ENCODE data around the gene RAB9A.
A peak's percentile ranks its signal among the peaks of the same experiment; 100 is the strongest.

Gene RAB9A

DNA sequence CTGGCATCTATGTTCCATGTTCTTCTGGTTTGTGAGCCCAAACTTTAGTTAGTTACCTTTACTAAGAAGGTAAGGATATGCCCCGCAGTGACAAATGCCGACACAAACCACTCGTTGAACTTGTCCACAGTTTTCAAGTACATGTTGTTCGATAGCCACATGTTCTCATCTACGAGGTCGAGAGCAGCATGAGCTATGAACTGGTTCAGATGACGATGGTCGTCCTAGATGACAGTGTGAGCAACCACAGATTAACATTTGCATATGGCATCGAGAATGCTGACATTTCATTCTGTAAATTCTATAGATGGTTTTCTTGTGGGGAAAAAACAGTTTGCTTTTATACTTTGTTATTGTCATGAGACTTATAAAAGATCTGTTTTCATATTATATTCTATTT is 27.5 kb downstream of the RAB9A start:
- Histone ChIP-seq H3K36me3 (replicated peaks in 1 of 2; ENCODE audit: control insufficient read depth in 2 of 2, insufficient read depth in 2 of 2, low read length in 2 of 2) (peaks cover 11 to 66% of the 10 kb centered on the region in 2 donors), H3K79me1 (ENCODE audit: low read depth, low read length) (no peaks in the 10 kb centered on the region), H3K27me3 (ENCODE audit: control insufficient read depth in 3 of 3, insufficient read depth in 3 of 3, low read depth in 1 of 3, low read length in 3 of 3) (no peaks in the 10 kb centered on the region), H2BK5ac (ENCODE audit: low read length) (no peak overlapping the region), H2AFZ (ENCODE audit: low read length) (no peak overlapping the region), H3K4me3 (ENCODE audit: low read length in 2 of 2) (no peak overlapping the region), H3K9ac (ENCODE audit: low read depth, low read length, poor library complexity) (no peak overlapping the region), H3K4me1 (ENCODE audit: control insufficient read depth in 2 of 2, insufficient read depth in 1 of 2, low read depth in 1 of 2, low read length in 2 of 2) (peaks cover 0 to 21% of the 10 kb centered on the region in 2 donors), H4K8ac (ENCODE audit: low read depth, low read length) (no peak overlapping the region), H3K23ac (ENCODE audit: low read depth, low read length, poor library complexity) (no peak overlapping the region), H2AK5ac (ENCODE audit: low read depth, low read length) (no peak overlapping the region), H3K4me2 (ENCODE audit: insufficient read depth, low read length, poor library complexity, severe bottlenecking) (no peak overlapping the region), H4K91ac (ENCODE audit: low read depth, low read length, poor library complexity) (no peak overlapping the region), H2BK15ac (ENCODE audit: low read length) (no peak overlapping the region), H2BK12ac (ENCODE audit: low read length) (no peak overlapping the region), H2BK120ac (ENCODE audit: low read depth, low read length) (no peak overlapping the region), H3K4ac (ENCODE audit: low read length) (no peak overlapping the region), H3K14ac (ENCODE audit: low read length) (no peak overlapping the region), H3K9me3 (replicated peaks in 1 of 2; ENCODE audit: control insufficient read depth in 2 of 2, insufficient read depth in 1 of 2, low read depth in 1 of 2, low read length in 2 of 2) (no peaks in the 10 kb centered on the region), H3K18ac (ENCODE audit: low read length) (no peak overlapping the region), H3K27ac (replicated peaks; ENCODE audit: low read length) (no peak overlapping the region)
- DNase-seq (ENCODE audit: low spot score): no peak
- no CpG with 5 or more reads among the region's 9 CpGs for WGBS, 2 donors (ENCODE audit: extremely low coverage in 2 of 2, insufficient read length in 2 of 2, insufficient replicate concordance in 1 of 2)

DNA sequence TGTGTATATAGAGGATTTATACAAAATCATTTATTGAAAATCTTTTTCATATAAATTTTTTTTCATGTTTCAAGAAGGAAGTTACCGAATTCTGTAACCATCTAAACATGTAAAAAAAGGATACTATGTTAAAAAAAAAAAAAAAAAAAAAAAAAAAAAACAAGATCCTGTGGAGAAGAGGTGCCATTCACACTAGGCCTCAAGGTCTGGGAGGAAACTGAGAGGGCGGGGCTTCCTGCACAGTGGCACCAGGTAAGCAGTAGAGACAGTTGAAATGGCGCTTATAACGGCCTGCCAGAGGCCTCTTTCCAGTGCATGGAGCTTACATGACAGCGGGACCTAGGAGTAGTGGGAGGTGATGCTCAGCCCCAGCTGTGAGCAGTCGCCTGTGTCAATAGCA is 28.0 kb downstream of the RAB9A start:
- H4K8ac ChIP-seq (ENCODE audit: low read depth, low read length): no peak overlapping the region

DNA sequence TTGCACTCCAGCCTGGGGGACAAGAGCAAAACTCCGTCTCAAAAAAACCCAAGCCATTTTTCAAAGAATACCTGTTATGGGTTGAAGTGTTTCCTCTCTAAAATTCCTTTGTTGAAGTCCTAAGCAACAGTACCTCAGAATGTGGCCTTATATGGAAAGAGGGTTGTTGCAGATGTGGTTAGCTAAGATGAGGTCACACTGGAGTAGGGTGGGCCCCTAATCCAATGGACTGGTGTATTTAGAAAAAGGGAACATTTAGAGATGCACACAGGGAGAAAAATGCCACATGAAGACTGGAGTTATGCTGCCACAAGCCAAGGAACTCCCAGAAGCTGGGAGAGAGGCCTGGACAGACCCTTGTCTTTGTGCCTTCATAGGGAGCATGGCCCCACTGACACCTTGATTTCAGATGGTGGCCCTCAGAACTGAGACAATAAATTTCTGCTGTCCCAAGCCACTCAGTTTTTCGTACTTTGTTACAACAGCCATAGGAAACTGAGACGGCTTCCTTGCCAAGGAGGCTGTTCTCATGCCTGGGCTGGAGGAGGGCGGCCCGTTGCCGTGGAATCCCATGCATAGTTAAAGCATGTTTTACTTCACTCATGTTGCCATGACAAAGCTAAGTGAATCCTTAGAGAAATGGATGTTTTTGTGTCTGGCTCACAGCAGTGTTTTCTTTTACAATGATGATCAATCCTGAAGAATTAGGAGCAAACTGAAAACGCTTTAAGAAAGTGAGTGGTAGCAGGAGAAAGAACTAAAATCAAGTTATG is 29.0 kb downstream of the RAB9A start:
- peak overlapping the region; percentile 58 for H2AFZ ChIP-seq (ENCODE audit: low read length)

More for the DNA sequence above, 28.0 kb downstream of the RAB9A start:
- H3K4me1 ChIP-seq (ENCODE audit: control insufficient read depth in 2 of 2, insufficient read depth in 1 of 2, low read depth in 1 of 2, low read length in 2 of 2): peaks cover 0 to 21% of the 10 kb centered on the region in 2 donors
- no peak overlapping the region for H2BK5ac ChIP-seq (ENCODE audit: low read length)
- no peak overlapping the region for H3K14ac ChIP-seq (ENCODE audit: low read length)
- no peak for DNase-seq (ENCODE audit: low spot score)
- H3K9ac ChIP-seq (ENCODE audit: low read depth, low read length, poor library complexity): no peak overlapping the region
- H3K4me2 ChIP-seq (ENCODE audit: insufficient read depth, low read length, poor library complexity, severe bottlenecking): no peak overlapping the region
- no peak overlapping the region for H3K4me3 ChIP-seq (ENCODE audit: low read length in 2 of 2)
- H2BK120ac ChIP-seq (ENCODE audit: low read depth, low read length): no peak overlapping the region
- H2BK12ac ChIP-seq (ENCODE audit: low read length): no peak overlapping the region
- H2AK5ac ChIP-seq (ENCODE audit: low read depth, low read length): no peak overlapping the region
- no peak overlapping the region for H3K18ac ChIP-seq (ENCODE audit: low read length)
- no peaks in the 10 kb centered on the region for H3K79me1 ChIP-seq (ENCODE audit: low read depth, low read length)
- no peak overlapping the region for H3K27ac ChIP-seq (replicated peaks; ENCODE audit: low read length)
- H2AFZ ChIP-seq (ENCODE audit: low read length): no peak overlapping the region
- no peak overlapping the region for H3K4ac ChIP-seq (ENCODE audit: low read length)
- H4K91ac ChIP-seq (ENCODE audit: low read depth, low read length, poor library complexity): no peak overlapping the region
- H2BK15ac ChIP-seq (ENCODE audit: low read length): no peak overlapping the region
- no peaks in the 10 kb centered on the region for H3K27me3 ChIP-seq (ENCODE audit: control insufficient read depth in 3 of 3, insufficient read depth in 3 of 3, low read depth in 1 of 3, low read length in 3 of 3)
- H3K23ac ChIP-seq (ENCODE audit: low read depth, low read length, poor library complexity): no peak overlapping the region
- peaks cover 8 to 62% of the 10 kb centered on the region in 2 donors for H3K36me3 ChIP-seq (replicated peaks in 1 of 2; ENCODE audit: control insufficient read depth in 2 of 2, insufficient read depth in 2 of 2, low read length in 2 of 2)
- WGBS, 2 donors (ENCODE audit: extremely low coverage in 2 of 2, insufficient read length in 2 of 2, insufficient replicate concordance in 1 of 2): no CpG with 5 or more reads among the region's 6 CpGs
- H3K9me3 ChIP-seq (replicated peaks in 1 of 2; ENCODE audit: control insufficient read depth in 2 of 2, insufficient read depth in 1 of 2, low read depth in 1 of 2, low read length in 2 of 2): no peaks in the 10 kb centered on the region

DNA sequence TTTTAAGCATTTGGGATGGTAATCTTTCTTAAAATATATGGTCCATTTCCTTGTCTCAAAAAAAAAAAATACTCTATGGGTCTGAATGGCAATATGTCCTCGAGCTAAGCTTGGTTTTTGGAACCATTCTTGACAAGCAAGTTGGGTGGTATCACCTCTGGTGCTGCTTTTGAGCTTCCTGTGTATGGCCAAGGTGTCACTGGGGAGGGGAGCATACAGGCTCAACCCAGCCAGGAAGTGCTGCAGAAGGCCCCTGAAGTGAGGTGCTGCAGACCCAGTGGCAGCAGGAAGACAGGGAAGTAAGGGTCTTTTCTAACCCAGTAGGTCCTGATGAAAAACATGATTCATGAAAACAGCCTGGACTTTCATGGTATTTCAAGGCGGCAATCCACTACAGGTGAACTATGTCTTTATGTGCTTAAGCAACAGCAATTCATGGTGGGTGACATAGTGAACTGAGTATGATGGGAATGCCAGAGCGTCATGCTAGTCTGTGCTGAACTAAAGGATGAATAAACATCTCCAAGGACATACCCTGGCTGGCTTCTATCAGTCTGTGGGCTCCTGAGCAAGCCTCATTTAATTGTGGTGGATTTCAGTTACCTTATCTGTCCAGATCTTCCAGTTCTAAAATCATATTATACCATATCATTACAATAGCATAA is 30.4 kb downstream of the RAB9A start:
- no peaks in the 10 kb centered on the region for H3K27me3 ChIP-seq (ENCODE audit: control insufficient read depth in 3 of 3, insufficient read depth in 3 of 3, low read depth in 1 of 3, low read length in 3 of 3)
- no peak overlapping the region for H2BK12ac ChIP-seq (ENCODE audit: low read length)
- no peak overlapping the region for H3K4ac ChIP-seq (ENCODE audit: low read length)
- no peak overlapping the region for H3K23ac ChIP-seq (ENCODE audit: low read depth, low read length, poor library complexity)
- H2BK5ac ChIP-seq (ENCODE audit: low read length): no peak overlapping the region
- no peak overlapping the region for H3K14ac ChIP-seq (ENCODE audit: low read length)
- H2BK120ac ChIP-seq (ENCODE audit: low read depth, low read length): no peak overlapping the region
- H3K27ac ChIP-seq (replicated peaks; ENCODE audit: low read length): no peak overlapping the region
- no peak overlapping the region for H2AK5ac ChIP-seq (ENCODE audit: low read depth, low read length)
- H2BK15ac ChIP-seq (ENCODE audit: low read length): no peak overlapping the region
- H3K36me3 ChIP-seq (replicated peaks in 1 of 2; ENCODE audit: control insufficient read depth in 2 of 2, insufficient read depth in 2 of 2, low read length in 2 of 2): peaks cover 8 to 55% of the 10 kb centered on the region in 2 donors
- H3K4me3 ChIP-seq (ENCODE audit: low read length in 2 of 2): no peak overlapping the region
- DNase-seq (ENCODE audit: low spot score): no peak
- no peak overlapping the region for H3K18ac ChIP-seq (ENCODE audit: low read length)
- H3K9ac ChIP-seq (ENCODE audit: low read depth, low read length, poor library complexity): no peak overlapping the region
- H3K4me2 ChIP-seq (ENCODE audit: insufficient read depth, low read length, poor library complexity, severe bottlenecking): no peak overlapping the region
- no CpG with 5 or more reads among the region's 3 CpGs for WGBS, 2 donors (ENCODE audit: extremely low coverage in 2 of 2, insufficient read length in 2 of 2, insufficient replicate concordance in 1 of 2)
- no peak overlapping the region for H4K8ac ChIP-seq (ENCODE audit: low read depth, low read length)
- peaks cover 0 to 21% of the 10 kb centered on the region in 2 donors for H3K4me1 ChIP-seq (ENCODE audit: control insufficient read depth in 2 of 2, insufficient read depth in 1 of 2, low read depth in 1 of 2, low read length in 2 of 2)
- H4K91ac ChIP-seq (ENCODE audit: low read depth, low read length, poor library complexity): no peak overlapping the region
- H3K9me3 ChIP-seq (replicated peaks in 1 of 2; ENCODE audit: control insufficient read depth in 2 of 2, insufficient read depth in 1 of 2, low read depth in 1 of 2, low read length in 2 of 2): peaks cover 0 to 4% of the 10 kb centered on the region in 2 donors
- no peak overlapping the region for H2AFZ ChIP-seq (ENCODE audit: low read length)
- H3K79me1 ChIP-seq (ENCODE audit: low read depth, low read length): no peaks in the 10 kb centered on the region

More for the DNA sequence above, 29.0 kb downstream of the RAB9A start:
- DNase-seq (ENCODE audit: low spot score): no peak
- Histone ChIP-seq H3K79me1 (ENCODE audit: low read depth, low read length) (no peaks in the 10 kb centered on the region), H3K9ac (ENCODE audit: low read depth, low read length, poor library complexity) (no peak overlapping the region), H2AK5ac (ENCODE audit: low read depth, low read length) (no peak overlapping the region), H3K14ac (ENCODE audit: low read length) (no peak overlapping the region), H3K27ac (replicated peaks; ENCODE audit: low read length) (no peak overlapping the region), H2BK12ac (ENCODE audit: low read length) (no peak overlapping the region), H3K4me2 (ENCODE audit: insufficient read depth, low read length, poor library complexity, severe bottlenecking) (no peak overlapping the region), H3K36me3 (replicated peaks in 1 of 2; ENCODE audit: control insufficient read depth in 2 of 2, insufficient read depth in 2 of 2, low read length in 2 of 2) (peaks cover 8 to 58% of the 10 kb centered on the region in 2 donors), H4K8ac (ENCODE audit: low read depth, low read length) (no peak overlapping the region), H2BK5ac (ENCODE audit: low read length) (no peak overlapping the region), H3K4ac (ENCODE audit: low read length) (no peak overlapping the region), H4K91ac (ENCODE audit: low read depth, low read length, poor library complexity) (no peak overlapping the region), H3K4me1 (ENCODE audit: control insufficient read depth in 2 of 2, insufficient read depth in 1 of 2, low read depth in 1 of 2, low read length in 2 of 2) (peaks cover 0 to 21% of the 10 kb centered on the region in 2 donors), H3K9me3 (replicated peaks in 1 of 2; ENCODE audit: control insufficient read depth in 2 of 2, insufficient read depth in 1 of 2, low read depth in 1 of 2, low read length in 2 of 2) (no peaks in the 10 kb centered on the region), H3K4me3 (ENCODE audit: low read length in 2 of 2) (no peak overlapping the region), H2BK120ac (ENCODE audit: low read depth, low read length) (no peak overlapping the region), H3K23ac (ENCODE audit: low read depth, low read length, poor library complexity) (no peak overlapping the region), H3K27me3 (ENCODE audit: control insufficient read depth in 3 of 3, insufficient read depth in 3 of 3, low read depth in 1 of 3, low read length in 3 of 3) (no peaks in the 10 kb centered on the region), H3K18ac (ENCODE audit: low read length) (no peak overlapping the region), H2BK15ac (ENCODE audit: low read length) (no peak overlapping the region)
- WGBS, 2 donors (ENCODE audit: extremely low coverage in 2 of 2, insufficient read length in 2 of 2, insufficient replicate concordance in 1 of 2): no CpG with 5 or more reads among the region's 7 CpGs

All from neuronal stem cell (in vitro differentiated cells).